Left renal cortex interstitium (tissue), 4 donors: ENCODE measurements around the gene PPP1R13L. TPM values are rescaled to one million over a fixed set of nuclear protein-coding genes. Genes with fewer than 3 reads are reported as not detected.
"Not testable (repeated sequence)": the region's sequence is repeated elsewhere in the genome, so short reads cannot be mapped to it uniquely, and the experiment has no call there.

Experiments used
- DNase-seq, 4 donors: peaks; one replicate each; pipeline ENCODE4 v3.0.0-alpha.2; 2013; ENCODE audit warnings: low read depth in 4 of 4, low spot score in 2 of 4, missing footprints in 1 of 4
- polyA plus RNA-seq, 4 donors: library from polyadenylated mRNA; unstranded; fragments of 120-200 nt; gene quantifications; one replicate each; pipeline ENCODE4 v1.2.1, GENCODE V29; 2013; ENCODE audit not compliant: insufficient read length in 4 of 4

The PPP1R13L gene
- polyA plus RNA-seq, 4 donors, result 7.5 to 16.5 (median 9.7) TPM

GRCh38 chr19:45349430-45349941 is 55.4 kb downstream of the PPP1R13L start:
- no peak for DNase-seq

- no peak for DNase-seq
Measured at GRCh38 chr19:45349126-45349415, 55.8 kb downstream of the PPP1R13L start.

- no peak for DNase-seq
Measured at GRCh38 chr19:45348367-45349125, 56.3 kb downstream of the PPP1R13L start.

GRCh38 chr19:45347570-45348366 is 57.1 kb downstream of the PPP1R13L start:
- no peak for DNase-seq

- DNase-seq, result no peak
Measured at GRCh38 chr19:45346449-45346848, 58.4 kb downstream of the PPP1R13L start.

GRCh38 chr19:45345506-45345860 is 59.4 kb downstream of the PPP1R13L start:
- DNase-seq, result no peak

GRCh38 chr19:45344621-45345505 is 60.0 kb downstream of the PPP1R13L start:
- no peak for DNase-seq

GRCh38 chr19:45342911-45343310 is 62.0 kb downstream of the PPP1R13L start:
- no peak for DNase-seq

- no peak for DNase-seq
Measured at GRCh38 chr19:45340899-45341453, 63.9 kb downstream of the PPP1R13L start.

- no peak for DNase-seq
Measured at GRCh38 chr19:45340232-45340898, 64.5 kb downstream of the PPP1R13L start, which contains the start of gene KLC3. KLC3 (plus strand) TSS chr19:45340750; CDS start chr19:45345542, 4,792 bp downstream.

GRCh38 chr19:45339629-45340028 is 65.2 kb downstream of the PPP1R13L start:
- DNase-seq, result no peak

- DNase-seq, result no peak
Measured at GRCh38 chr19:45336696-45337251, 68.1 kb downstream of the PPP1R13L start.

- DNase-seq, result not testable (repeated sequence)
Measured at GRCh38 chr19:45334881-45335280, 70.0 kb downstream of the PPP1R13L start.

- DNase-seq, result no peak
Measured at GRCh38 chr19:45333609-45334303, 71.1 kb downstream of the PPP1R13L start.

- no peak for DNase-seq
Measured at GRCh38 chr19:45331411-45331810, 73.5 kb downstream of the PPP1R13L start.
